OCI-LY1 (cell line): ENCODE data around the gene PAMR1.

Experiments
- H2AFZ ChIP-seq: fragments of 200-600 bp; sonication (generic), shearing (Covaris generic); 2 replicates; pipeline ENCODE4 v1.6.0; 2014; ENCODE audit warnings: antibody characterized with exemption, mild to moderate bottlenecking, low read length
- H3F3A ChIP-seq: fragments of 200-600 bp; sonication (generic), shearing (Covaris generic); 2 replicates; pipeline ENCODE4 v1.6.0; 2014; ENCODE audit warnings: mild to moderate bottlenecking, antibody characterized with exemption, low read length, moderate library complexity; ENCODE audit not compliant: insufficient read depth
- H3K27ac ChIP-seq: fragments of 200-600 bp; sonication (generic); 2 replicates; pipeline ENCODE4 v1.5.1; 2014; ENCODE audit warnings: low read length, mixed run types, mild to moderate bottlenecking, low read depth; ENCODE audit not compliant: poor library complexity, severe bottlenecking
- H3K27me3 ChIP-seq: fragments of 200-600 bp; sonication (generic); 2 replicates; pipeline ENCODE4 v1.6.0; 2014; ENCODE audit warnings: antibody characterized with exemption, mild to moderate bottlenecking, low read length, moderate library complexity; ENCODE audit not compliant: insufficient read depth
- H3K36me3 ChIP-seq: fragments of 200-600 bp; sonication (generic); 2 replicates; pipeline ENCODE4 v1.6.1; 2014; ENCODE audit warnings: mild to moderate bottlenecking, antibody characterized with exemption, low read length, moderate library complexity, mixed read lengths; ENCODE audit not compliant: insufficient read depth
- H3K4me1 ChIP-seq: fragments of 200-600 bp; sonication (generic); 2 replicates; pipeline ENCODE4 v1.5.1; 2014; ENCODE audit warnings: mild to moderate bottlenecking, low read length, moderate library complexity; ENCODE audit not compliant: insufficient read depth, severe bottlenecking
- H3K4me2 ChIP-seq: fragments of 200-600 bp; sonication (generic), shearing (Covaris generic); 2 replicates; pipeline ENCODE4 v1.6.1; 2014; ENCODE audit warnings: low read length
- H3K4me3 ChIP-seq: fragments of 200-600 bp; sonication (generic); 2 replicates; pipeline ENCODE4 v1.5.1; 2014; ENCODE audit warnings: low read length, low read depth, mild to moderate bottlenecking, mixed read lengths; ENCODE audit not compliant: poor library complexity, severe bottlenecking
- H3K79me2 ChIP-seq: fragments of 200-600 bp; shearing (Covaris generic); 2 replicates; pipeline ENCODE4 v1.6.1; 2016; ENCODE audit warnings: mixed run types, low read length, mixed read lengths; ENCODE audit not compliant: insufficient read depth
- H3K9ac ChIP-seq: fragments of 200-600 bp; sonication (generic), shearing (Covaris generic); 2 replicates; pipeline ENCODE4 v1.6.1; 2014; ENCODE audit warnings: mild to moderate bottlenecking, low read length, mixed read lengths
- H3K9me2 ChIP-seq: fragments of 200-600 bp; sonication (generic), shearing (Covaris generic); 2 replicates; pipeline ENCODE4 v1.6.1; 2014; ENCODE audit warnings: low read depth, mild to moderate bottlenecking, low read length, mixed read lengths
- H3K9me3 ChIP-seq: fragments of 200-600 bp; shearing (Covaris generic); 2 replicates; pipeline ENCODE4 v1.6.1; 2014; ENCODE audit warnings: low read length, mixed read lengths
- H4K20me1 ChIP-seq: fragments of 200-600 bp; sonication (generic), shearing (Covaris generic); 2 replicates; pipeline ENCODE4 v1.6.0; 2016; ENCODE audit warnings: mild to moderate bottlenecking, low read length; ENCODE audit not compliant: insufficient read depth
- EZH2 ChIP-seq: fragments of 200-600 bp; sonication (generic), shearing (Covaris generic); IDR thresholded peaks from 2 replicates; pipeline ENCODE4 v1.8.0; 2017; ENCODE audit warnings: borderline replicate concordance, mixed run types, mild to moderate bottlenecking, antibody characterized with exemption, low read length, moderate library complexity, mixed read lengths
- TF ChIP-seq, protein P1 (sequence below): fragments of 200-600 bp; sonication (generic), shearing (Covaris generic); IDR thresholded peaks from 2 replicates; pipeline ENCODE4 v1.5.1; 2017; ENCODE audit warnings: mild to moderate bottlenecking, antibody characterized with exemption, low read length, moderate library complexity, mixed read lengths

PAMR1 gene

GRCh38 chr11:35463331-35463751 is 62.1 kb downstream of the PAMR1 start:
- no peak overlapping the region for H3K9ac ChIP-seq
- no peak for TF ChIP-seq EZH2
- TF ChIP-seq, protein P1, sequence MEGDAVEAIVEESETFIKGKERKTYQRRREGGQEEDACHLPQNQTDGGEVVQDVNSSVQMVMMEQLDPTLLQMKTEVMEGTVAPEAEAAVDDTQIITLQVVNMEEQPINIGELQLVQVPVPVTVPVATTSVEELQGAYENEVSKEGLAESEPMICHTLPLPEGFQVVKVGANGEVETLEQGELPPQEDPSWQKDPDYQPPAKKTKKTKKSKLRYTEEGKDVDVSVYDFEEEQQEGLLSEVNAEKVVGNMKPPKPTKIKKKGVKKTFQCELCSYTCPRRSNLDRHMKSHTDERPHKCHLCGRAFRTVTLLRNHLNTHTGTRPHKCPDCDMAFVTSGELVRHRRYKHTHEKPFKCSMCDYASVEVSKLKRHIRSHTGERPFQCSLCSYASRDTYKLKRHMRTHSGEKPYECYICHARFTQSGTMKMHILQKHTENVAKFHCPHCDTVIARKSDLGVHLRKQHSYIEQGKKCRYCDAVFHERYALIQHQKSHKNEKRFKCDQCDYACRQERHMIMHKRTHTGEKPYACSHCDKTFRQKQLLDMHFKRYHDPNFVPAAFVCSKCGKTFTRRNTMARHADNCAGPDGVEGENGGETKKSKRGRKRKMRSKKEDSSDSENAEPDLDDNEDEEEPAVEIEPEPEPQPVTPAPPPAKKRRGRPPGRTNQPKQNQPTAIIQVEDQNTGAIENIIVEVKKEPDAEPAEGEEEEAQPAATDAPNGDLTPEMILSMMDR, result no peak
- no peak overlapping the region for H2AFZ ChIP-seq

DNA sequence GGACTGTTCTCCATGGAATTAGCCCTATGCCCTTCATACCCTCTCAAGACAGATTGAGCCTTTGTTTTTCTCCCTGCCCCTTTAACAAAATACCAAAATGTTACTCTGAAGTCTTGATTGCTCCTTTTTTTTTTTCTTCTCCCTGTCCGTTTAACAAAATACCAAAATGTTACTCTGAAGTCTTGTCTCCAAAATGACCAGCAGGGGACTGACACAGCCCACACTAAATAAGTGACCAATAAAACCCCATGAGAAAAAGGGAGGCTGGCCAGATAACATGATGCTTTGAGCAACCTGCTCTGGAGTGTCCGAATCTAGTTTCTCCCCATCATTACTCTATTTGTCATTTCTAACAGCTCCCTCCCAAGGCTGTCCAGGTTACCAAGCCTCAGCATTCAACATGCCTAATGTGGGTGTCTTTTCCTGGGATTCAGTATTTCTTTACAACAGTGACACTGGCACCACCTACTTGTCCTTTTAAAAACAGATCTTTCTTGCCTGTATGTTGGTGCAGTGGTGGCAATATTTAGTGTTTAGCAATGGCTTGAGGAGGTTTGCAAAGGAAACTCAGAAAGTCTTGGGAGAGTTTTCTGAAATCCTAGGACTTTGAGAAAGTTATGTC is 63.4 kb downstream of the PAMR1 start:
- Histone ChIP-seq H3K9me3 (no peaks in the 10 kb centered on the region), H3K79me2 (no peaks in the 10 kb centered on the region), H3K4me2 (no peak overlapping the region), H3K27me3 (no peaks in the 10 kb centered on the region), H3K9me2 (no peaks in the 10 kb centered on the region), H3K4me3 (no peak overlapping the region), H3K36me3 (no peaks in the 10 kb centered on the region), H2AFZ (no peak overlapping the region), H4K20me1 (no peaks in the 10 kb centered on the region), H3F3A (no peaks in the 10 kb centered on the region), H3K4me1 (no peaks in the 10 kb centered on the region), H3K9ac (no peak overlapping the region), H3K27ac (no peak overlapping the region)
- TF ChIP-seq, protein P1, result no peak
- no peak for TF ChIP-seq EZH2

More at GRCh38 chr11:35463331-35463751, 62.1 kb downstream of the PAMR1 start:
- Histone ChIP-seq H3K4me2 (no peak overlapping the region), H4K20me1 (no peaks in the 10 kb centered on the region), H3K36me3 (no peaks in the 10 kb centered on the region), H3K79me2 (no peaks in the 10 kb centered on the region), H3K27ac (no peak overlapping the region), H3K4me1 (no peaks in the 10 kb centered on the region), H3F3A (no peaks in the 10 kb centered on the region), H3K9me2 (no peaks in the 10 kb centered on the region), H3K9me3 (no peaks in the 10 kb centered on the region), H3K4me3 (no peak overlapping the region), H3K27me3 (no peaks in the 10 kb centered on the region)

DNA sequence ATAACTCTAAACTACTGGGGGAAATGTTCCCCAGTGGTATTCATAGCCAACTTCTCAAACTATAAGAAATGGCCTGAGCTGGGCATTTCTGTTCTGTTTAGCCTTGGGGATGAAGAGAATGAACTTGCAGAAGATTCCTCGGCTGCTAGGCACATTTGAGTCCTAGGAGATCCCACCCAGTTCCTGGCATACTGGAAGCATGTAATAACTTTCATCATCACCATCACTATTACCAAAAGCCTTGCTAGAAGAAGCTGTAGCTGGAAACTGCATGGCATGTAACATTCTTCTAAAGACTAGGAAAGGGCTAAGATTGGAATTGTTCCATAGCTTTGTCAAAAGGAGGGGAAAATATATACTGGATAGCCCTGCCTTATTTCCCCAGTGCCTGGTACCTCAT is 65.9 kb downstream of the PAMR1 start:
- no peak overlapping the region for H3K27ac ChIP-seq
- H3K9me3 ChIP-seq, result no peaks in the 10 kb centered on the region
- no peaks in the 10 kb centered on the region for H4K20me1 ChIP-seq
- no peak overlapping the region for H3K4me3 ChIP-seq
- no peaks in the 10 kb centered on the region for H3K36me3 ChIP-seq
- H2AFZ ChIP-seq, result no peak overlapping the region
- no peaks in the 10 kb centered on the region for H3F3A ChIP-seq
- H3K27me3 ChIP-seq, result no peaks in the 10 kb centered on the region
- H3K9me2 ChIP-seq, result no peaks in the 10 kb centered on the region
- H3K9ac ChIP-seq, result no peak overlapping the region
- TF ChIP-seq, protein P1, result no peak
- TF ChIP-seq EZH2, result no peak
- no peaks in the 10 kb centered on the region for H3K4me1 ChIP-seq
- H3K4me2 ChIP-seq, result no peak overlapping the region
- no peaks in the 10 kb centered on the region for H3K79me2 ChIP-seq
